DOHH2 (cell line): ENCODE results near the gene AUTS2.

ENCODE experiments used
- H3F3A ChIP-seq: fragments of 200-600 bp; sonication (generic), shearing (Covaris generic); 2 replicates; pipeline ENCODE4 v1.6.0; 2016; ENCODE audit warnings: antibody characterized with exemption, mild to moderate bottlenecking; ENCODE audit not compliant: control insufficient read depth, insufficient read depth
- H3K27ac ChIP-seq: fragments of 200-600 bp; sonication (generic); 2 replicates; pipeline ENCODE4 v1.5.1; 2014; ENCODE audit warnings: low read depth, mild to moderate bottlenecking, low read length, moderate library complexity
- H3K27me3 ChIP-seq: fragments of 200-600 bp; sonication (generic); 2 replicates; pipeline ENCODE4 v1.6.1; 2014; ENCODE audit warnings: mild to moderate bottlenecking, low read length, mixed read lengths; ENCODE audit not compliant: control insufficient read depth
- H3K36me3 ChIP-seq: fragments of 200-600 bp; sonication (generic); 2 replicates; pipeline ENCODE4 v1.6.1; 2014; ENCODE audit warnings: mild to moderate bottlenecking, low read length, moderate library complexity, mixed read lengths; ENCODE audit not compliant: control insufficient read depth
- H3K4me1 ChIP-seq: fragments of 200-600 bp; sonication (generic); 2 replicates; pipeline ENCODE4 v1.6.1; 2014; ENCODE audit warnings: mild to moderate bottlenecking, low read length, mixed read lengths; ENCODE audit not compliant: control insufficient read depth
- H3K4me2 ChIP-seq: fragments of 200-600 bp; sonication (generic); 2 replicates; pipeline ENCODE4 v1.6.0; 2014; ENCODE audit warnings: mild to moderate bottlenecking, low read length, moderate library complexity
- H3K4me3 ChIP-seq: fragments of 200-600 bp; sonication (generic); 2 replicates; pipeline ENCODE4 v1.5.1; 2014; ENCODE audit warnings: mild to moderate bottlenecking, low read length, mixed read lengths
- H3K79me2 ChIP-seq: fragments of 200-600 bp; sonication (generic); 2 replicates; pipeline ENCODE4 v1.6.1; 2014; ENCODE audit warnings: mild to moderate bottlenecking, low read length, mixed read lengths; ENCODE audit not compliant: control insufficient read depth
- H3K9me2 ChIP-seq: fragments of 200-600 bp; sonication (generic); replicated peaks from 2 replicates; pipeline ENCODE4 v1.6.1; 2014; ENCODE audit warnings: mild to moderate bottlenecking, low read length, mixed read lengths; ENCODE audit not compliant: control insufficient read depth
- H3K9me3 ChIP-seq: fragments of 200-600 bp; sonication (generic); 2 replicates; pipeline ENCODE4 v1.6.1; 2014; ENCODE audit warnings: antibody characterized with exemption, low read length, mixed read lengths; ENCODE audit not compliant: control insufficient read depth, insufficient read depth
- H4K20me1 ChIP-seq: fragments of 200-600 bp; sonication (generic); 2 replicates; pipeline ENCODE4 v1.6.0; 2014; ENCODE audit warnings: low read depth, mild to moderate bottlenecking, antibody characterized with exemption, low read length, moderate library complexity; ENCODE audit not compliant: control insufficient read depth, insufficient read depth
- CTCF ChIP-seq: fragments of 200-600 bp; sonication (generic); IDR thresholded peaks from one replicate; pipeline ENCODE4 v1.5.1; 2014; ENCODE audit warnings: antibody characterized with exemption, mild to moderate bottlenecking, low read depth, low read length; ENCODE audit not compliant: poor library complexity, severe bottlenecking
- EZH2phosphoT487 ChIP-seq: fragments of 200-600 bp; sonication (generic); IDR thresholded peaks from 2 replicates; pipeline ENCODE4 v1.6.1; 2017; ENCODE audit warnings: borderline replicate concordance, mild to moderate bottlenecking, antibody characterized with exemption, low read length, moderate library complexity, mixed read lengths

The AUTS2 gene

GRCh38 chr7:70693321-70693685 is 1095.0 kb downstream of the AUTS2 start:
- H3K9me2 ChIP-seq, result no peaks in the 10 kb centered on the region
- H3K27me3 ChIP-seq, result peaks cover 9% of the 10 kb centered on the region
- peaks cover 12% of the 10 kb centered on the region for H3K36me3 ChIP-seq
- H3F3A ChIP-seq, result peaks cover 26% of the 10 kb centered on the region
- H3K9me3 ChIP-seq, result no peaks in the 10 kb centered on the region
- no peak overlapping the region for H3K27ac ChIP-seq
- TF ChIP-seq CTCF (no peak), EZH2phosphoT487 (no peak)
- H3K4me2 ChIP-seq, result peak overlapping the region; percentile 87
- H4K20me1 ChIP-seq, result peaks cover 18% of the 10 kb centered on the region
- H3K79me2 ChIP-seq, result peaks cover 36% of the 10 kb centered on the region
- H3K4me1 ChIP-seq, result peaks cover 32% of the 10 kb centered on the region
- peak overlapping the region; percentile 78 for H3K4me3 ChIP-seq

- Histone ChIP-seq H4K20me1 (peaks cover 23% of the 10 kb centered on the region), H3F3A (peaks cover 26% of the 10 kb centered on the region), H3K4me3 (peak overlapping the region; percentile 78), H3K9me2 (no peaks in the 10 kb centered on the region), H3K4me1 (peaks cover 35% of the 10 kb centered on the region), H3K79me2 (peaks cover 42% of the 10 kb centered on the region), H3K27ac (no peak overlapping the region), H3K36me3 (peaks cover 17% of the 10 kb centered on the region), H3K27me3 (peaks cover 9% of the 10 kb centered on the region), H3K9me3 (no peaks in the 10 kb centered on the region), H3K4me2 (peak overlapping the region; percentile 87)
- TF ChIP-seq EZH2phosphoT487, result 0 out of 2 replicates have a peak, but pooled peaks have one; percentile 43
- TF ChIP-seq CTCF, result no peak
These were observed 1095.6 kb downstream of the AUTS2 start for GRCh38 chr7:70693686-70694433.

- Histone ChIP-seq H3F3A (peaks cover 26% of the 10 kb centered on the region), H3K9me3 (no peaks in the 10 kb centered on the region), H3K27me3 (peaks cover 9% of the 10 kb centered on the region), H3K4me3 (peak overlapping the region; percentile 78), H3K79me2 (peaks cover 48% of the 10 kb centered on the region), H3K4me2 (peak overlapping the region; percentile 87), H3K36me3 (peaks cover 24% of the 10 kb centered on the region), H3K27ac (no peak overlapping the region; the same call in 1 of the 2 replicates), H3K4me1 (peaks cover 38% of the 10 kb centered on the region), H4K20me1 (peaks cover 29% of the 10 kb centered on the region), H3K9me2 (no peaks in the 10 kb centered on the region)
- TF ChIP-seq CTCF (no peak), EZH2phosphoT487 (no peak)
These were observed 1096.2 kb downstream of the AUTS2 start for GRCh38 chr7:70694434-70694970.
